ENCODE data around the gene SH3PXD2A. TPM values are rescaled to one million over a fixed set of nuclear protein-coding genes. Genes with fewer than 3 reads are reported as not detected.

Gene SH3PXD2A
- total and polyA plus RNA-seq, 9 of the 15 experiments (the other 6 are each of a cell fraction or from before 2014, with no cell fraction given): 0.41 to 9.3 (median 2.5) TPM

DNA sequence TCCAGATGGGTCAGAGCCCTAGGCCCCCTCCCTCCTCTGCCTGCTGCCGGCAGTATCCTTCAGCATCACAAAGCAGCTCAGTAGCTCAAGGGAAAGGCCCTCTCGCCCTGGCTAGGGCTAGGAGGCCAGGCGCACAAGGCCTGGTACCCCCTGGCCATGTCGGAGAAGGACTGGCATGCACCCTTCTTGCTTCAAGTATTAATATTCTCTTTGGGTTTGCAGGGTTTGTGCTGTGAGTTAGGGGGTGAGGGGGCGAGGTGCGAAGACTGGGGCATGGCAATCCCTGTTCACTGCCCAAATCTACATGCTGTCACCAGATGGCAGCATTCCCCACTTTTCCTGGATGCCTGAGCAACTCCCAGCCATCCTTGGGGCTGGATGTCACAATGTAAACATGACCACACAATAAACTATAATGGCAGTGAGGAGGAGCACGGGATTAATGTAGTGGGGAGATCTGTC, 256.7 kb downstream of the SH3PXD2A start:
- no peak overlapping the region for H3K4me2 ChIP-seq (ENCODE audit: insufficient read depth, low read length)
- 30% methylated on average over 5 of the region's 7 CpGs for WGBS (ENCODE audit: insufficient coverage, low coverage, missing lambda C conversion rate)
- H3K4me1 ChIP-seq (replicated peaks in 1 of 2; ENCODE audit: control insufficient read depth in 2 of 2, insufficient read depth in 2 of 2, low read length in 2 of 2): no peaks in the 10 kb centered on the region; a peak in 1 of 5 replicates
- no peaks in the 10 kb centered on the region for H3K9me1 ChIP-seq (ENCODE audit: control insufficient read depth, insufficient read depth, low read length)
- no peaks in the 10 kb centered on the region for H4K20me1 ChIP-seq (replicated peaks; ENCODE audit: control insufficient read depth, insufficient read depth, low read length)
- no peak overlapping the region for H2AFZ ChIP-seq (ENCODE audit: low read depth, low read length)
- H3K27me3 ChIP-seq (ENCODE audit: control insufficient read depth in 2 of 2, insufficient read depth in 2 of 2, low read length in 2 of 2): no peaks in the 10 kb centered on the region
- peak; percentile 88 for FAIRE-seq
- H3K36me3 ChIP-seq (ENCODE audit: control insufficient read depth, insufficient read depth, low read length): no peaks in the 10 kb centered on the region; the same call in 2 of the 3 replicates
- no peak overlapping the region for H3K9ac ChIP-seq (ENCODE audit: insufficient read depth in 1 of 2, low read depth in 2 of 2, low read length in 2 of 2)
- H3K9me3 ChIP-seq (replicated peaks; ENCODE audit: control insufficient read depth, insufficient read depth, low read depth, low read length): no peaks in the 10 kb centered on the region
- ChIA-PET CTCF (ENCODE audit: low intra/inter-chr PET ratio) (interaction anchor here (0.5 to 3.6 kb wide), 3 partner anchors 87 to 230 kb away, joined by 4 to 25 read pairs (median 7); no protein-coding TSS in a partner anchor), POLR2A (no interaction called here)
- no peak overlapping the region for H3K27ac ChIP-seq (ENCODE audit: extremely low read depth, low read depth, low read length)
- in situ Hi-C loops (cut with MboI): loop anchor here (25.0 kb wide), 1 partner anchor 264 kb away; the partner anchor contains the start of gene SH3PXD2A
- H3K4me3 ChIP-seq: no peak overlapping the region
- BruUV-seq (replicated peaks): no TSS peak
- DNase-seq (ENCODE audit: extremely low read depth in 1 of 4, low spot score in 3 of 4): peak; percentile 62 to 70 (median 66)
- intact Hi-C loops (cut with micrococcal nuclease): loop anchor here (1.0 to 5.0 kb wide), 2 partner anchors 88 to 264 kb away; no protein-coding TSS in a partner anchor
- H3K79me2 ChIP-seq (ENCODE audit: control insufficient read depth, insufficient read depth, low read length): no peaks in the 10 kb centered on the region
- peak; percentile 95 for ATAC-seq
- TF ChIP-seq MEIS2 (IDR thresholded peaks at IDR 0.05; ENCODE audit: partially characterized antibody) (no peak), MTA3 (IDR thresholded peaks at IDR 0.05; ENCODE audit: borderline replicate concordance) (no peak), PRPF4 (IDR thresholded peaks at IDR 0.05; ENCODE audit: insufficient read depth, low read depth, low read length, poor library complexity, severe bottlenecking) (no peak), PURB (CRISPR knock-in tag; IDR thresholded peaks at IDR 0.05; ENCODE audit: low read depth) (no peak), SNIP1 (IDR thresholded peaks at IDR 0.05; ENCODE audit: low read depth) (no peak), POLR2B (IDR thresholded peaks at IDR 0.05; ENCODE audit: low read depth, partially characterized antibody) (no peak), ADNP (tag; IDR thresholded peaks at IDR 0.05) (no peak), RAD51 (IDR thresholded peaks at IDR 0.05; ENCODE audit: borderline replicate concordance, low read depth) (no peak), EP300 (IDR thresholded peaks at IDR 0.05; ENCODE audit: low read length) (no peak), TAF1 (IDR thresholded peaks at IDR 0.05; ENCODE audit: control insufficient read depth, extremely low read depth, insufficient read depth, low read length, severe bottlenecking) (no peak), ATF6 (CRISPR knock-in tag; IDR thresholded peaks at IDR 0.05) (no peak)
- TF ChIP-seq, protein P1, sequence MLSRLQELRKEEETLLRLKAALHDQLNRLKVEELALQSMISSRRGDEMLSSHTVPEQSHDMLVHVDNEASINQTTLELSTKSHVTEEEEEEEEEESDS (CRISPR knock-in tag; IDR thresholded peaks at IDR 0.05): no peak
- TF ChIP-seq, protein P2, sequence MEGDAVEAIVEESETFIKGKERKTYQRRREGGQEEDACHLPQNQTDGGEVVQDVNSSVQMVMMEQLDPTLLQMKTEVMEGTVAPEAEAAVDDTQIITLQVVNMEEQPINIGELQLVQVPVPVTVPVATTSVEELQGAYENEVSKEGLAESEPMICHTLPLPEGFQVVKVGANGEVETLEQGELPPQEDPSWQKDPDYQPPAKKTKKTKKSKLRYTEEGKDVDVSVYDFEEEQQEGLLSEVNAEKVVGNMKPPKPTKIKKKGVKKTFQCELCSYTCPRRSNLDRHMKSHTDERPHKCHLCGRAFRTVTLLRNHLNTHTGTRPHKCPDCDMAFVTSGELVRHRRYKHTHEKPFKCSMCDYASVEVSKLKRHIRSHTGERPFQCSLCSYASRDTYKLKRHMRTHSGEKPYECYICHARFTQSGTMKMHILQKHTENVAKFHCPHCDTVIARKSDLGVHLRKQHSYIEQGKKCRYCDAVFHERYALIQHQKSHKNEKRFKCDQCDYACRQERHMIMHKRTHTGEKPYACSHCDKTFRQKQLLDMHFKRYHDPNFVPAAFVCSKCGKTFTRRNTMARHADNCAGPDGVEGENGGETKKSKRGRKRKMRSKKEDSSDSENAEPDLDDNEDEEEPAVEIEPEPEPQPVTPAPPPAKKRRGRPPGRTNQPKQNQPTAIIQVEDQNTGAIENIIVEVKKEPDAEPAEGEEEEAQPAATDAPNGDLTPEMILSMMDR (IDR thresholded peaks at IDR 0.05 in 2 of 3, conservative IDR thresholded peaks at IDR 0.05 in 1 of 3; ENCODE audit: insufficient read depth in 2 of 3, low read depth in 1 of 3, low read length in 3 of 3): peak; percentile 59 to 78 (median 75)
- TF ChIP-seq, protein P3, sequence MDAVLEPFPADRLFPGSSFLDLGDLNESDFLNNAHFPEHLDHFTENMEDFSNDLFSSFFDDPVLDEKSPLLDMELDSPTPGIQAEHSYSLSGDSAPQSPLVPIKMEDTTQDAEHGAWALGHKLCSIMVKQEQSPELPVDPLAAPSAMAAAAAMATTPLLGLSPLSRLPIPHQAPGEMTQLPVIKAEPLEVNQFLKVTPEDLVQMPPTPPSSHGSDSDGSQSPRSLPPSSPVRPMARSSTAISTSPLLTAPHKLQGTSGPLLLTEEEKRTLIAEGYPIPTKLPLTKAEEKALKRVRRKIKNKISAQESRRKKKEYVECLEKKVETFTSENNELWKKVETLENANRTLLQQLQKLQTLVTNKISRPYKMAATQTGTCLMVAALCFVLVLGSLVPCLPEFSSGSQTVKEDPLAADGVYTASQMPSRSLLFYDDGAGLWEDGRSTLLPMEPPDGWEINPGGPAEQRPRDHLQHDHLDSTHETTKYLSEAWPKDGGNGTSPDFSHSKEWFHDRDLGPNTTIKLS (IDR thresholded peaks at IDR 0.05; ENCODE audit: borderline replicate concordance, low read depth): no peak
- TF ChIP-seq, protein P4, sequence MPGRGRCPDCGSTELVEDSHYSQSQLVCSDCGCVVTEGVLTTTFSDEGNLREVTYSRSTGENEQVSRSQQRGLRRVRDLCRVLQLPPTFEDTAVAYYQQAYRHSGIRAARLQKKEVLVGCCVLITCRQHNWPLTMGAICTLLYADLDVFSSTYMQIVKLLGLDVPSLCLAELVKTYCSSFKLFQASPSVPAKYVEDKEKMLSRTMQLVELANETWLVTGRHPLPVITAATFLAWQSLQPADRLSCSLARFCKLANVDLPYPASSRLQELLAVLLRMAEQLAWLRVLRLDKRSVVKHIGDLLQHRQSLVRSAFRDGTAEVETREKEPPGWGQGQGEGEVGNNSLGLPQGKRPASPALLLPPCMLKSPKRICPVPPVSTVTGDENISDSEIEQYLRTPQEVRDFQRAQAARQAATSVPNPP (IDR thresholded peaks at IDR 0.05; ENCODE audit: borderline replicate concordance, insufficient read depth, insufficient read length): no peak

Measured in K562 (cell line).